T-helper 2 cell treated with Interferon-gamma antibody and Interleukin-4, amounts not matched to agents 5 μg/mL and 100 μg/mL, for 36 hours (primary cell): ENCODE measurements around the gene HNRNPF.

Experiments
- DNase-seq: peaks from one replicate; pipeline ENCODE4 v3.0.0; 2021; ENCODE audit warnings: low spot score
- H3K27ac Mint-ChIP-seq: one replicate; pipeline ENCODE4 v1.8.0; 2021; ENCODE audit warnings: mild to moderate bottlenecking, mixed read lengths
- H3K27me3 Mint-ChIP-seq: one replicate; pipeline ENCODE4 v1.8.0; 2021; ENCODE audit warnings: low read depth, mixed read lengths
- H3K36me3 Mint-ChIP-seq: one replicate; pipeline ENCODE4 v1.8.0; 2021; ENCODE audit warnings: low read depth, mixed read lengths
- H3K4me1 Mint-ChIP-seq: one replicate; pipeline ENCODE4 v1.8.0; 2021; ENCODE audit warnings: low read depth, mixed read lengths
- H3K4me3 Mint-ChIP-seq: one replicate; pipeline ENCODE4 v1.8.0; 2022; ENCODE audit warnings: mild to moderate bottlenecking, moderate library complexity, mixed read lengths
- H3K9me3 Mint-ChIP-seq: one replicate; pipeline ENCODE4 v1.8.0; 2021; ENCODE audit warnings: mixed read lengths

The HNRNPF gene

DNA sequence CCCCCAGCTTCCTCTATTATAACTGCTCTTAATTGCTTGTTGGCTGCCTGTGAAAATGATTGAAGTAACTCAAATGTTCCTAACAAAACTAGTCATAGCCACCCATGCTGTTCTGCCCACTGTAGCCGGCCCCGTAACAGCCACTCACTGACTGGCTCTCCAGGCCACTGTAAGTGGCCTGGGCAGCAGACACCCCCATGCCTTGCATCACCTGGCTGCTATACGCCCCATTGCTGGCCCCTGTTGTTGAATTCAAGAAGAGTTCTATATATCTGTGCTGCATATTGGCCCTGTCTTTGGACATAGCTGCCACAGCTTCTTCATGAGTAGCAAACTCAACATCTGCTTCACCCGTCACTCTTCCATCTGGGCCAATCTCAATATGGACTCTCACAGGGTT is 22.4 kb downstream of the HNRNPF start:
- Mint-ChIP-seq H3K36me3 (peaks cover 64% of the 10 kb centered on the region), H3K4me3 (no peak overlapping the region), H3K27me3 (no peaks in the 10 kb centered on the region), H3K4me1 (peaks cover 38% of the 10 kb centered on the region), H3K9me3 (no peaks in the 10 kb centered on the region), H3K27ac (no peak overlapping the region)
- no peak for DNase-seq

DNA sequence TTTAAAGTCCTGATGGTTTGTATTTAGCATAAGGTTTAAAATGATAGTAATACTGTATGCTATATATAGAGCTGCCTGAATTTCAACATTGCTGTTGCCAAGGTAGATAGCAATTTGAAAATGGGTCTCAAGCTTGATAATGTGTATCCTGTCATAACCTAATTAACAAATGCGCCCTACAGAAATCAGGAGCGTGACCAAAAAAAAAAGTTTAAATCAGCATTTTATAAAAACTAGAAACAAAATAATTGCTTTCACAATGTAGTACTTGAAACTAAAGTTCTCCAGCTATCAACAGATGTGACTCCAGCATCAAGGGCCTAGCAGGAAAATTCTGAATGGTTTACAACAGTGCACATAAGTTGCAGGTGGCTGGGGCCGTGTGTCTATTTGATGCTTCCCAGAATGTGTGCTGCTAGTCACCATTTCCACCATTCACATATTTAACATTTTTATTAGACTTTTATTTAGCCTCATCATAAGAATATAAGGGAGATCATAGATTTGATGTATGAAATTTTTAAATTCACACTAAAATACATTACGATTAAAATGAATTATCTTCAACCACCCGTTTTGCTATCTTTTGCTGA is 23.5 kb downstream of the HNRNPF start:
- Mint-ChIP-seq H3K4me1 (peaks cover 33% of the 10 kb centered on the region), H3K27me3 (no peaks in the 10 kb centered on the region), H3K36me3 (peaks cover 54% of the 10 kb centered on the region), H3K9me3 (no peaks in the 10 kb centered on the region), H3K4me3 (no peak overlapping the region), H3K27ac (no peak overlapping the region)
- DNase-seq, result no peak

DNA sequence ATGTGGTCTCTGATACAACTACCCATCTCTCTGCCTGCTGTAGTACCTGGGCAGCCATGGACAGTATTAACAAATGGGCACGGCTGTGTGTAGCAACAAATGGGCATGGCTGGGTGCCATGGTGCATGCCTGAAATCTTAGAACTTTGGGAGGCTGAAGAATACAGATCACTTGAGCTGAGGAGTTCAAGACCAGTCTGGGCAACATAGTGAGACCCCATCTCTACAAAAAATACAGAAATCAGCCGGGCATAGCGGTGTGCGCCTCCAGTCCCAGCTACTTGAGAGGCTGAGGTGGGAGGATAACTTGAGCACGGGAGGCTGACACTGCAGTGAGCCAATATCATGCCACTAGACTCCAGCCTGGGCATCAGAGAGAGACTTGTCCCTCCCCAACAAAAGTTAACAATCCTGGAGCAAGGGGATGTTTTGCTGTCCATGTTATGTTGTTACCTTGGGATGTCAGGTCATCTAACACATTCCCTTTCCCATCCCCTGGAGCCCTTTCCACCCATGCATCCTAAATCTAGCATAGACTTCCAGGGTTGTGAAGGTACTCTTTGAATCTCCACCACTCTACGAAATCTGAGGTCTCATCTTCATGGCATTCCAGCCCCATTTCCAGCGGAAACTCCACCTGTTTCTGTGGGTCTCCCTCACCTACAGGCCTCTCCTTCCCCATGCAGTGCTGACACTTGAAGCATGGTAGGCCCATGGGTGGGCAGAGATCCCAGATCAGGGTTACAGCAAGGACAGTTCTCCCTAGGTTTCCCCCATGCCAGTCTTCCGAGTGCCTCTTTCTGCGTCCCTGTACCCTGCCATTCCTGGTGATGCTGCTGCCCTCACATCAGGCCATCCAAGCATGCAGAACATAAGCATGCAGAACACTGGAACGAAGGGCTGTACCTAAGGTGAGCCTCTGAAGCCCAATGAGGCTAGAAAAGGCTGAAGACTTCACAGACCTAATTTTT is 24.4 kb downstream of the HNRNPF start:
- no peak overlapping the region for H3K4me3 Mint-ChIP-seq
- peaks cover 27% of the 10 kb centered on the region for H3K4me1 Mint-ChIP-seq
- H3K36me3 Mint-ChIP-seq, result peaks cover 44% of the 10 kb centered on the region

DNA sequence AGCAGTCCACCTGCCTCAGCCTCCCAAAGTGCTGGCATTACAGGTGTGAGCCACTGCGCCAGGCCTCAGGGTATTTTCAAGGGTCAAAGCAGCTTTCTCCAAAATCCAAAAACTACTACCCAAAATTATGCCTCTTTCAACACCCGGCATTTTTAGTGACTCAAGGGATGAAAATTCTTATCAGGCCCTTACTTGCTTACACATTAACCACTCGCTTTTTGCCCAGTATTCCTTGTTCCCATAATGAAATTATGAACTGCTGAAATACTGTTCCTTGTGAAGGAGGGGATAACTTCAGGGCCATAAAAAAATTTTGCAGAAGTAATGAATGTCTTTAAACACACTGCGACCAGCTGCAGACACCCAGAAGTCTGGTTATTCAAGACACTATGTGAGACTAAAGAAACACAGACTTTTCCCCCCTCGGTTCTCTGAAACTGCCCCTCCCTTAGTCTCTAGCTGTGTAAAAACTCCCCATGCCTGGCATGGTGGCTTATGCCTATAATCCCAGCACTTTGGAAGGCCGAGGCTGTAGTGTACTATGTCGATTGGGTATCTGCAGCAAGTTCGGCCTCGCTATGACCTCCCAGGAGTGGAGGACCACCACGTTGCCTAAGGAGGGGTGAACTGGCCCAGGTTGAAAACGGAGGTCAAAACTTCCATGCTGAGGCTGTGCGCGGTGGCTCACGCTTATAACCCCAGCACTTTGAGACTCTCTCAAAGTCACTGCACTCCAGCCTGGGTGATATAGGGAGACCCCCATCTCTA is 25.6 kb downstream of the HNRNPF start:
- peaks cover 34% of the 10 kb centered on the region for H3K36me3 Mint-ChIP-seq
- peaks cover 19% of the 10 kb centered on the region for H3K4me1 Mint-ChIP-seq
- H3K9me3 Mint-ChIP-seq, result no peaks in the 10 kb centered on the region
- H3K27ac Mint-ChIP-seq, result no peak overlapping the region
- no peak overlapping the region for H3K4me3 Mint-ChIP-seq
- no peaks in the 10 kb centered on the region for H3K27me3 Mint-ChIP-seq
- DNase-seq, result no peak

More for the DNA sequence above, 24.4 kb downstream of the HNRNPF start:
- Mint-ChIP-seq H3K27ac (no peak overlapping the region), H3K9me3 (no peaks in the 10 kb centered on the region), H3K27me3 (no peaks in the 10 kb centered on the region)
- no peak for DNase-seq

DNA sequence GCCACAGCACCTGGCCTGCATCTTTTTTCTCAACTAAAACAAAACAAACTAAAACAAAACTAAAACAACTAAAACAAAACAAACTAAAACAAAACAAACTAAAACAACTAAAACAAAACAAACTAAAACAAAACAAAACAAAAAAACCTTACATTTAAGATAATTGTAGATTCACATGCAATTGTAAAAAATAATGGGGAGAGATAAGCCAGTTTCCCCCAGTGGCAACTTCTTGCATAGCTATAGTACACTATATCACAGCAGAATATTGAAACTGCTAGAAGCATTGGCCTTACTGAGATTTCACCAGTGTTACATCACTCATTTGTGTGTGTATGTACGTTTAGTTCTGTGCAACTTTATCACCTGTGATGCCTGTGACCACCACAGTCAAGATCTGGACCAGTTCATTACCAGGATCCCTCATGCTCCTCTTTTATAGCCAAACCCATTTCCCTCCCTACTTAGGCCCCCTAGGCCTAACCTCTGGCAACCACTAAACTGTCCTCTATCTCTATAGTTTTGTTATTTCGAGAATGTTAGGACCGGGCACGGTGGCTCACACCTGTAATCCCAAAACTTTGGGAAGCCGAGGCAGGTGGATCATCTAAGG is 28.3 kb downstream of the HNRNPF start:
- H3K4me3 Mint-ChIP-seq, result no peak overlapping the region
- peaks cover 9% of the 10 kb centered on the region for H3K36me3 Mint-ChIP-seq
- DNase-seq, result no peak
- H3K27me3 Mint-ChIP-seq, result no peaks in the 10 kb centered on the region
- H3K9me3 Mint-ChIP-seq, result no peaks in the 10 kb centered on the region
- H3K4me1 Mint-ChIP-seq, result peaks cover 5% of the 10 kb centered on the region
- H3K27ac Mint-ChIP-seq, result no peak overlapping the region

DNA sequence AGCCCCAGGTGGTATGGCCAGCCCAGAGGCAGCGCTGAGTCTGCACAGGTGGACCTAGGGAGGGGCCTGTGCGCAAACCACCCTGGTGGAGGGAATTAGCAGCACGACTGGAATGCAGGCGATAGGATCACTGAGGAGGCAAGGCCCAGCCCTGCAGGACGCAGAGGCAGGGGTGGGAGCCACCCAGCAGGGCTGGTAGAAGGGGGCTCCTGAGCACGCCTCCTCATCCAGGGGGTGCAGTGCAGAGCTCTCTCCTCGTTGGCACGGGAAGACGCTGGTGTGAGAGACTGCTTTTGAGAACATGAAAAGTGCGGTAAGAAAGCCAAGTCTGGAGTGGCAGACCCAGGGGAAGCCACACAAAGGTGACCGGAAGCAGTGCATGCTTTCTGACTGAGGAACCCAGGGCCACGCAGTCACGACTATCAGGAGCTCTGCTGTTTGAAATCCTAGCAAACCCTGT is 31.5 kb downstream of the HNRNPF start:
- Mint-ChIP-seq H3K4me1 (peaks cover 3% of the 10 kb centered on the region), H3K27me3 (no peaks in the 10 kb centered on the region), H3K27ac (no peak overlapping the region), H3K4me3 (no peak overlapping the region), H3K36me3 (no peaks in the 10 kb centered on the region), H3K9me3 (no peaks in the 10 kb centered on the region)
- no peak for DNase-seq

DNA sequence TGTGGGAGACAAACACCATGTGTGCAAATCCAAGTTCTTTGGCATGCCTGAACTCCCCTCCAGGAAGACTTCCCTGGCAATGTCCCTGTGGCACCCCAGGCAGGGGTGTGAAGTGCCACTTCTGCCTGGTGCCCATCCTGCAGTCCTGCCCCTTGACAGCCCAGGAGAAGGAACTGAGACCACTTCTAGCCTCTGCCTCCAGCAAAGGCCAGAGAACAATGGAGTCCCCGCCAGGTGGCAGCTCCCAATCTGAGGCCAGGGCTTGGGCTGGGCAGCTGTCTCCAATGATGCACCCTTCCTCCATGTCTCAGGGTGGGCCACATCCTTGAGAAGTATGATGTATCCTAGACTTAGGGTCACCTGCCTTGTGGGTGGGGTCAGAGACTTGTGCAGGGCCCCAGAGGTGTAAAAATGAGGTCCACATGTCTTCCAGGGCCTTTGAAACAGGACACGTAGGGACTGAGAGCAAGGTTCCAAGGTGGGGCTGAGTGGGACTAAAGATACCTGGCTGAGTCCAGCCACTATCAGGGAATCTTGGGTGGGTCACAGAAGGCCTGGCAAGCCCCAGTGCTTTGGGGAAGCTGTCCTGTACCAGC is 32.1 kb downstream of the HNRNPF start:
- Mint-ChIP-seq H3K27me3 (no peaks in the 10 kb centered on the region), H3K4me1 (peaks cover 3% of the 10 kb centered on the region), H3K27ac (no peak overlapping the region), H3K4me3 (no peak overlapping the region), H3K9me3 (no peaks in the 10 kb centered on the region), H3K36me3 (no peaks in the 10 kb centered on the region)
- no peak for DNase-seq

DNA sequence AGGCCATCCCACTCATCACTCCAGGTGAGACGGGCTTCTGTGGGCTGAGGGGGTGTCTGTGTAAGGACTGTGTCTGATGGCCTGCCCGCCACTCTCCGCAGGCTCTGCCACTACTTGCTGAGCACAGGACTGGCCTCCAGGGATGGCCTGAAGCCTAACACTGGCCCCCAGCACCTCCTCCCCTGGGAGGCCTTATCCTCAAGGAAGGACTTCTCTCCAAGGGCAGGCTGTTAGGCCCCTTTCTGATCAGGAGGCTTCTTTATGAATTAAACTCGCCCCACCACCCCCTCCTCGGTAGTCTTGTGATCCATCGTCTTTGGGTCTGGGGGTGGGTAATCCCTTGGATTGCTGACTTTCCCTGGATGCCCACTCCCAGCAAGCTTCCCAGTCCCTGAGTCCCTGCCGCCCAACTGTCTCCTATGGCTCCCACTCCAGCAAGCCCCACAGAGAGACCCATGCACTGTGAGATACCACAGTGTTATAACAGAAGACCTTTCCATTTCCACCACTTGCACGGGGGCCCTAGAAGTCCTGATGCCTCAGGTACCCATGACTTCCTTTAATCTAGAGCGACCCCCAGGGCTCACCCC is 32.8 kb downstream of the HNRNPF start:
- H3K9me3 Mint-ChIP-seq, result no peaks in the 10 kb centered on the region
- no peaks in the 10 kb centered on the region for H3K36me3 Mint-ChIP-seq
- no peak overlapping the region for H3K4me3 Mint-ChIP-seq
- H3K27ac Mint-ChIP-seq, result no peak overlapping the region
- no peak for DNase-seq
- no peaks in the 10 kb centered on the region for H3K27me3 Mint-ChIP-seq
- peaks cover 3% of the 10 kb centered on the region for H3K4me1 Mint-ChIP-seq

DNA sequence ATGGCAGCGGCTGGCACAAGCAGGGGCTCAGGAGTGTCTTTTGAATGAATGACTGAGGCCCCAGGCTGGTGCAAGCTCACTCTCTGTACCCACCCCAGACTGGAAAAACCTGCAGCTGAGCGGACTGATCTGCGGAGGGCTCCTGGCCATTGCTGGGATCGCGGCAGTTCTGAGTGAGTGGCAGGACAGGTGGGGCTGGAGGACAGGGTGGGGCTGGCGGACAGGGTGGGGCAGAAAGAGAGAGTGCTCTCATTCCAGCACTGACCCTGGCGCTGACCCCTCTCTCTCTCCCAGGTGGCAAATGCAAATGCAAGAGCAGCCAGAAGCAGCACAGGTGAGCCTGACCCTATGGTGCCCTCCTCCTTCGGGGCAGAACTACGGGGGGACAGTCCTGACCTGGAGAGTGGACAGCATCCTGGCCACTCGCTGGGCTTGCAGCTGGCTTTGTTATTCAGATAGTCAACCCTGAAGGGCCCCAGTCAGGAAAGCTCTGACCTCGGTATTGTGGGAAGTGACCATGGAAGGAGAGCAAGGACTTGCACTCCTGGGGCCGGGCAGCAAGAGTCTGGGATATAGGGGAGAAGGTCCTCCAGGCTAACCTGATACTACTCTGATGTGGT is 33.5 kb downstream of the HNRNPF start:
- Mint-ChIP-seq H3K27ac (no peak overlapping the region), H3K27me3 (no peaks in the 10 kb centered on the region), H3K9me3 (no peaks in the 10 kb centered on the region), H3K36me3 (no peaks in the 10 kb centered on the region), H3K4me3 (no peak overlapping the region), H3K4me1 (peaks cover 3% of the 10 kb centered on the region)
- DNase-seq, result no peak

DNA sequence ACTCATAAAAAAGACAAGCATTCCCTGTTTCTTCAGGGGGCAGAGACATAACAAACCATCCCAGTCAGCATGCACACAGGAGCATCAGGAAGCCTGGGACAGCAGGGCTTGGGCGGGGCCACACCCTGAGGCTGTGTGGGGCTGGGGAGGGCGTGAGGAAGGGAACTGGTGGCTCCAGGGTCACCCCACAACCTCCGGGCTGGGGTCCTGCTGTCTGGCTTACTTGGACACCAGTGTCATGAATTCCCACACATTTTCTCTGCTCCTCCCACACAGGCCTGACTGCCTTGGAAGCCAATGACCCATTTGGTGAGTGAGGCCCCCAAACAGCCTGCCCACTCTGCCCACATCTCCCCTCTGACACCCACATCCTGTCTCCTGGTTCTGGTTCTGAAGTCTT is 34.8 kb downstream of the HNRNPF start:
- Mint-ChIP-seq H3K27ac (no peak overlapping the region), H3K27me3 (no peaks in the 10 kb centered on the region), H3K9me3 (no peaks in the 10 kb centered on the region), H3K4me3 (no peak overlapping the region), H3K4me1 (peaks cover 3% of the 10 kb centered on the region), H3K36me3 (no peaks in the 10 kb centered on the region)
- DNase-seq, result no peak

DNA sequence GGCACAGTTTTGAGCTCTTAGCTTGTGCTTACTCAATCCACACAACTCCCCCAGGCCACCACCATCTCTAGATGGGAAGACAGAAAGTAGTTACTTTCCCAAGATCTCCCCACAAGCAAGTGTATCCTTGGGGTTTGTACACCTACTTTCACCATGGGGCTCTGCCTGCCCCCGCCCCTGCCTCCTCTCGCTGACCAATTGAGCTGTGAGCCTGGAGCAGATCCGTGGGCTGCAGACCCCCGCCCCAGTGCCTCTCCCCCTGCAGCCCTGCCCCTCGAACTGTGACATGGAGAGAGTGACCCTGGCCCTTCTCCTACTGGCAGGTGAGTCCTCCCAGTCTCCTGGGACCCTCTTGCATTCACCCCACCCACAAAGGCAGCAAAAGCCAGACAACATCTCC is 35.5 kb downstream of the HNRNPF start:
- Mint-ChIP-seq H3K9me3 (no peaks in the 10 kb centered on the region), H3K4me3 (no peak overlapping the region), H3K4me1 (peaks cover 3% of the 10 kb centered on the region), H3K27ac (no peak overlapping the region), H3K27me3 (no peaks in the 10 kb centered on the region), H3K36me3 (no peaks in the 10 kb centered on the region)
- DNase-seq, result no peak

DNA sequence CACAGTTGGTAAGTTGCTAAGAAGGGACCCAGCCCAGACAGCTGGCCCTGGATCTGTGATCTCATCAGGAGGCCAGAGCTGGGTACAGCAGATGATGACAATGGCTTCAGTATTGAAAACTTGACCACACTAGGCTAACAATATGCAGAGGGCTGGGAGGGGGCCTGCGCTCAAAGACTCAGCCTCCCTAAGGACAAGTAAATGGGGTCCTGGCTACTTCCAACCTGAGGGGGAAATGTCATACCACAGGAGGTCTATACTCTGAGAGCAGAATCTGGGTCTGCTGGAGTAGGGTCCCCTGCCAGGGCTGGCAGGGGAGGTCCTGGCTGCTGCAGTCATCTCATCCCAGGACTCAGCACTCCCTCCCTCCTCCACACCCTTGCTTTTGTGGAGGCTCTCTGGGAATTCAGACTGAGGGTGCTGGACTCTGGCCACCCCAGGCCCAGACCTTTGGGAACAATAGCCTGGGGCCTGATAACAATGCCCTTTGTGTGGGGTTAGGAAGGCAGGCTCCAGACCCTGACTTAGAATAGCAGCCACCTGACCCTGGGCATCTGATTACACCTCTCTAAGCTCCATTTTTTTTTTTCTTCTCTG is 36.1 kb downstream of the HNRNPF start:
- H3K4me1 Mint-ChIP-seq, result peaks cover 3% of the 10 kb centered on the region
- no peak overlapping the region for H3K4me3 Mint-ChIP-seq
- H3K27ac Mint-ChIP-seq, result no peak overlapping the region
- H3K36me3 Mint-ChIP-seq, result no peaks in the 10 kb centered on the region
- no peak for DNase-seq
- H3K27me3 Mint-ChIP-seq, result no peaks in the 10 kb centered on the region
- H3K9me3 Mint-ChIP-seq, result no peaks in the 10 kb centered on the region
